Muscle layer of duodenum (tissue), 2 donors: Measurements from ENCODE around the gene SIL1.
"Not testable (repeated sequence)": the region's sequence is repeated elsewhere in the genome, so short reads cannot be mapped to it uniquely, and the experiment has no call there.

Source experiments
- H3K27ac ChIP-seq: one replicate; pipeline ENCODE4 v1.7.0; 2013; ENCODE audit warnings: mild to moderate bottlenecking, low read length
- H3K27me3 ChIP-seq: one replicate; pipeline ENCODE4 v1.7.0; 2013; ENCODE audit warnings: low read depth, mild to moderate bottlenecking, control low read depth, low read length
- H3K36me3 ChIP-seq, 2 donors: one replicate each; pipeline ENCODE4 v1.7.0; 2013; ENCODE audit warnings: low read length in 2 of 2, control low read depth in 1 of 2, mild to moderate bottlenecking in 1 of 2; ENCODE audit not compliant: insufficient read depth in 2 of 2, control insufficient read depth in 1 of 2
- H3K4me1 ChIP-seq, 2 donors: one replicate each; pipeline ENCODE4 v1.7.0; 2013; ENCODE audit warnings: low read length in 2 of 2, mild to moderate bottlenecking in 2 of 2, control low read depth in 1 of 2, moderate library complexity in 1 of 2; ENCODE audit not compliant: insufficient read depth in 2 of 2, control insufficient read depth in 1 of 2
- H3K4me3 ChIP-seq, 2 donors: one replicate each; pipeline ENCODE4 v1.7.0; 2013; ENCODE audit warnings: low read length in 2 of 2, low read depth in 1 of 2, mild to moderate bottlenecking in 1 of 2
- H3K9me3 ChIP-seq, 2 donors: one replicate each; pipeline ENCODE4 v1.7.0; 2013; ENCODE audit warnings: low read length in 2 of 2, control low read depth in 1 of 2, mild to moderate bottlenecking in 1 of 2; ENCODE audit not compliant: control insufficient read depth in 1 of 2
- donor health status: healthy.

Gene SIL1

DNA sequence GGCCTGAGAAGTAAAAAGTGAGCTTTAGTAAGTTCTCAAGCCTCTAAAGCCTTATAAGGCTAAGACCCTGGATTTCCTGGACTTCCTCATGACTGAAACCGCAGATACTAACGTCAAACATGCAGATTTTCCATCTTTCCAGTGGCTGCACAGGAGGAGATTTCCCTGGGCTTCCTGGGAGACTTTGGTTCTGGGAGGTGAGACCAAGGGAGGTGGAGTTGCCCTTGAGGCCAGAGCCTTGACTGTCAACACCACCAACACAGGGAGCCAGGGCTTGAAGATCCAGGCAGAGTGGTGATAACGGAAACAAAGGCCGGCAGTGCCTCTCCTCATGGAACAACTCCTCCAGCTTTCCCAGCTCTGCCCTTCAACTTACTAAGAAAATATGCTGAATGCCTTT, 178.3 kb downstream of the SIL1 start:
- Histone ChIP-seq H3K4me1 (no peaks in the 10 kb centered on the region), H3K36me3 (peaks cover 8 to 28% of the 10 kb centered on the region in 2 donors), H3K9me3 (no peaks in the 10 kb centered on the region), H3K27me3 (no peaks in the 10 kb centered on the region), H3K27ac (no peak overlapping the region), H3K4me3 (no peak overlapping the region)

GRCh38 chr5:139019211-139019610, 179.0 kb downstream of the SIL1 start:
- H3K27ac ChIP-seq = no peak overlapping the region
- peaks cover 8 to 28% of the 10 kb centered on the region in 2 donors for H3K36me3 ChIP-seq
- no peaks in the 10 kb centered on the region for H3K9me3 ChIP-seq
- H3K4me3 ChIP-seq = no peak overlapping the region
- H3K27me3 ChIP-seq = no peaks in the 10 kb centered on the region
- H3K4me1 ChIP-seq = no peaks in the 10 kb centered on the region

- no peak overlapping the region for H3K27ac ChIP-seq
- no peaks in the 10 kb centered on the region for H3K27me3 ChIP-seq
- peaks cover 8 to 27% of the 10 kb centered on the region in 2 donors for H3K36me3 ChIP-seq
- no peaks in the 10 kb centered on the region for H3K4me1 ChIP-seq
- H3K9me3 ChIP-seq = no peaks in the 10 kb centered on the region
- no peak overlapping the region for H3K4me3 ChIP-seq
Observed at GRCh38 chr5:139017624-139018023, 180.5 kb downstream of the SIL1 start.

GRCh38 chr5:139016186-139016585, 182.0 kb downstream of the SIL1 start:
- Histone ChIP-seq H3K4me3 (no peak overlapping the region), H3K9me3 (no peaks in the 10 kb centered on the region), H3K36me3 (peaks cover 8 to 20% of the 10 kb centered on the region in 2 donors), H3K27me3 (no peaks in the 10 kb centered on the region), H3K4me1 (no peaks in the 10 kb centered on the region), H3K27ac (no peak overlapping the region)

DNA sequence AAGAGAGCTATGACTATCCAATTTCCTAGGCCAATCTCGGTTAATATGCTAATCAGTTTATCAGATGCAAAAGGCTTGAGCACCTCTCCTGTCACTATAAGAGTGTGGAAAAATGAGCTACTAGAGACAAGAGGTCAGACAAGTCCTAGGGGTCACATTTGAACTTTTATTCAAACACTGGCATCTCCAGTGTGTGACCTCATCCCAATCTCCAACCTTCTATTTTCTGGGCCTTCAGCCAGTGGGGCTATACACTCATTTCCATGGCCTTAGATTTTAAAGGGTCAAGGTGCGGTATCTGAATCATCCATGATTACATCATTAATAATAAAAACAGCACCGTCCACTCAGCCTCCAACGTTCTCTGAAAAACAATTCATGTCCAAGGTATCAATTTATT, 183.4 kb downstream of the SIL1 start:
- no peaks in the 10 kb centered on the region for H3K27me3 ChIP-seq
- no peaks in the 10 kb centered on the region for H3K4me1 ChIP-seq
- no peak overlapping the region for H3K27ac ChIP-seq
- H3K36me3 ChIP-seq = peaks cover 0 to 16% of the 10 kb centered on the region in 2 donors
- no peaks in the 10 kb centered on the region for H3K9me3 ChIP-seq
- no peak overlapping the region for H3K4me3 ChIP-seq

DNA sequence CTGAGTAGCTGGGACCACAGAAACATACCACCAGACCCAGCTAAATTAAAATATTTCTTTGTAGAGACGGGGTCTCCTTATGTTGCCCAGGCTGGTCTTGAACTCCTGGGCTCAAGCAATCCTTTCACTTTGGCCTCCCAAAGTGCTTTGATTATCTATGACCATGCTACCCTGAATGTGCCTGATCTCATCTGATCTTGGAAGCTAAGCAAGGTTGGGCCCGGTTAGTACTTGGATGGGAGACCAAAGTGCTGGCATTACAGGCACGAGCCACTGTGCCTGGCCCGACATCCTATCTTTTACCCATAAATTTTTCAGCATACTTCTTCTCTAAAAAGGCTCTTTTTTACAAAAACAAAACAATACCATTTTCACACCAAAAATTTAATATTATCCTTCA, 186.0 kb downstream of the SIL1 start:
- no peaks in the 10 kb centered on the region for H3K4me1 ChIP-seq
- H3K9me3 ChIP-seq = no peaks in the 10 kb centered on the region
- no peaks in the 10 kb centered on the region for H3K27me3 ChIP-seq
- H3K27ac ChIP-seq = no peak overlapping the region
- H3K36me3 ChIP-seq = peaks cover 0 to 6% of the 10 kb centered on the region in 2 donors
- H3K4me3 ChIP-seq = no peak overlapping the region

DNA sequence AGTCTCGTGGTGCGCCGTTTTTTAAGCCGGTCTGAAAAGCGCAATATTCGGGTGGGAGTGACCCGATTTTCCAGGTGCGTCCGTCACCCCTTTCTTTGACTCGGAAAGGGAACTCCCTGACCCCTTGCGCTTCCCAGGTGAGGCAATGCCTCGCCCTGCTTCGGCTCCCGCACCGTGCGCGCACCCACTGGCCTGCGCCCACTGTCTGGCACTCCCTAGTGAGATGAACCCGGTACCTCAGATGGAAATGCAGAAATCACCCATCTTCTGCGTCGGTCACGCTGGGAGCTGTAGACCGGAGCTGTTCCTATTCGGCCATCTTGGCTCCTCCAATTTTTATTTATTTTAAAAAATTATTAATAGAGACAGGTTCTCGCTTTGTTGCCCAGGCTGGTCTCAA, 187.0 kb downstream of the SIL1 start:
- H3K4me1 ChIP-seq, H3K27me3 ChIP-seq, H3K27ac ChIP-seq, H3K4me3 ChIP-seq, H3K9me3 ChIP-seq, H3K36me3 ChIP-seq: not testable (repeated sequence)

GRCh38 chr5:139004374-139005307, 193.5 kb downstream of the SIL1 start:
- H3K4me3 ChIP-seq = no peak overlapping the region
- H3K27ac ChIP-seq = no peak overlapping the region
- no peaks in the 10 kb centered on the region for H3K4me1 ChIP-seq
- H3K9me3 ChIP-seq = no peaks in the 10 kb centered on the region
- no peaks in the 10 kb centered on the region for H3K27me3 ChIP-seq
- peaks cover 0 to 4% of the 10 kb centered on the region in 2 donors for H3K36me3 ChIP-seq

GRCh38 chr5:138999674-139000073, 198.5 kb downstream of the SIL1 start:
- Histone ChIP-seq H3K4me3 (no peak overlapping the region), H3K27me3 (no peaks in the 10 kb centered on the region), H3K9me3 (peaks cover 0 to 4% of the 10 kb centered on the region in 2 donors), H3K27ac (no peak overlapping the region), H3K4me1 (no peaks in the 10 kb centered on the region), H3K36me3 (peaks cover 0 to 4% of the 10 kb centered on the region in 2 donors)

- Histone ChIP-seq H3K4me3 (no peak overlapping the region), H3K4me1 (no peaks in the 10 kb centered on the region), H3K27me3 (no peaks in the 10 kb centered on the region), H3K9me3 (peaks cover 0 to 4% of the 10 kb centered on the region in 2 donors), H3K27ac (no peak overlapping the region), H3K36me3 (peaks cover 0 to 4% of the 10 kb centered on the region in 2 donors)
Observed at GRCh38 chr5:138998521-138998920, 199.6 kb downstream of the SIL1 start.

GRCh38 chr5:138996120-138996519, 202.0 kb downstream of the SIL1 start:
- H3K4me1 ChIP-seq = no peaks in the 10 kb centered on the region
- H3K36me3 ChIP-seq = peaks cover 0 to under 1% of the 10 kb centered on the region in 2 donors
- H3K27ac ChIP-seq = no peak overlapping the region
- peaks cover 0 to 4% of the 10 kb centered on the region in 2 donors for H3K9me3 ChIP-seq
- no peaks in the 10 kb centered on the region for H3K27me3 ChIP-seq
- H3K4me3 ChIP-seq = no peak overlapping the region
